ENCODE results near the gene LBR. TPM values are rescaled to one million over a fixed set of nuclear protein-coding genes. Genes with fewer than 3 reads are reported as not detected.

The LBR gene
- total RNA-seq, 2 donors from 2014 or later, result 49.8 to 72.3 TPM

GRCh38 chr1:225366552-225366951, 61.3 kb downstream of the LBR start:
- Mint-ChIP-seq H3K27me3 (ENCODE audit: insufficient read depth) (peaks cover 54% of the 10 kb centered on the region), H3K9me3 (no peaks in the 10 kb centered on the region), H3K36me3 (ENCODE audit: low read depth) (no peaks in the 10 kb centered on the region), H3K27ac (no peak overlapping the region), H3K4me1 (peaks cover 15% of the 10 kb centered on the region), H3K4me3 (no peak overlapping the region)
- TF ChIP-seq CTCF (conservative IDR thresholded peaks at IDR 0.05), result no peak
- WGBS, 2 experiments (ENCODE audit: insufficient coverage in 1 of 2, insufficient read length in 1 of 2), result 0% methylated on average over 1 of the region's 1 CpG
- Histone ChIP-seq H3K27ac (ENCODE audit: low read depth, low read length) (no peak overlapping the region), H3K4me3 (ENCODE audit: low read length) (peak overlapping the region; percentile 7), H3K4me1 (ENCODE audit: control insufficient read depth, insufficient read depth, low read length) (peaks cover 9% of the 10 kb centered on the region), H3K36me3 (ENCODE audit: control insufficient read depth, insufficient read depth, low read length) (no peaks in the 10 kb centered on the region), H3K9me3 (ENCODE audit: control insufficient read depth, low read length) (no peaks in the 10 kb centered on the region), H3K9ac (ENCODE audit: extremely low read depth, low read length, poor library complexity, severe bottlenecking) (no peak overlapping the region), H3K27me3 (ENCODE audit: control insufficient read depth, insufficient read depth, low read length, poor library complexity, severe bottlenecking) (peaks cover 39% of the 10 kb centered on the region)
- DNase-seq, result no peak

GRCh38 chr1:225366018-225366417, 61.8 kb downstream of the LBR start:
- Histone ChIP-seq H3K27me3 (ENCODE audit: control insufficient read depth, insufficient read depth, low read length, poor library complexity, severe bottlenecking) (peaks cover 39% of the 10 kb centered on the region), H3K9ac (ENCODE audit: extremely low read depth, low read length, poor library complexity, severe bottlenecking) (no peak overlapping the region), H3K4me1 (ENCODE audit: control insufficient read depth, insufficient read depth, low read length) (peaks cover 9% of the 10 kb centered on the region), H3K36me3 (ENCODE audit: control insufficient read depth, insufficient read depth, low read length) (no peaks in the 10 kb centered on the region), H3K4me3 (ENCODE audit: low read length) (peak overlapping the region; percentile 7), H3K27ac (ENCODE audit: low read depth, low read length) (no peak overlapping the region), H3K9me3 (ENCODE audit: control insufficient read depth, low read length) (no peaks in the 10 kb centered on the region)
- Mint-ChIP-seq H3K9me3 (no peaks in the 10 kb centered on the region), H3K36me3 (ENCODE audit: low read depth) (no peaks in the 10 kb centered on the region), H3K4me3 (no peak overlapping the region), H3K27me3 (ENCODE audit: insufficient read depth) (peaks cover 59% of the 10 kb centered on the region), H3K27ac (no peak overlapping the region), H3K4me1 (peaks cover 15% of the 10 kb centered on the region)
- no peak for DNase-seq
- TF ChIP-seq CTCF (conservative IDR thresholded peaks at IDR 0.05), result no peak

- peaks cover 67% of the 10 kb centered on the region for H3K27me3 Mint-ChIP-seq (ENCODE audit: insufficient read depth)
- WGBS, 2 experiments (ENCODE audit: insufficient coverage in 1 of 2, insufficient read length in 1 of 2), result 97 to 100% methylated on average over 1 to 5 of the region's 6 CpGs
Observed at GRCh38 chr1:225364439-225364838, 63.4 kb downstream of the LBR start.

More at GRCh38 chr1:225364439-225364838, 63.4 kb downstream of the LBR start:
- Histone ChIP-seq H3K4me1 (ENCODE audit: control insufficient read depth, insufficient read depth, low read length) (peaks cover 9% of the 10 kb centered on the region), H3K4me3 (ENCODE audit: low read length) (no peak overlapping the region), H3K36me3 (ENCODE audit: control insufficient read depth, insufficient read depth, low read length) (no peaks in the 10 kb centered on the region), H3K9me3 (ENCODE audit: control insufficient read depth, low read length) (no peaks in the 10 kb centered on the region), H3K27ac (ENCODE audit: low read depth, low read length) (no peak overlapping the region), H3K27me3 (ENCODE audit: control insufficient read depth, insufficient read depth, low read length, poor library complexity, severe bottlenecking) (peaks cover 39% of the 10 kb centered on the region), H3K9ac (ENCODE audit: extremely low read depth, low read length, poor library complexity, severe bottlenecking) (no peak overlapping the region)
- DNase-seq, result no peak
- no peak for TF ChIP-seq CTCF (conservative IDR thresholded peaks at IDR 0.05)
- no peak overlapping the region for H3K4me3 Mint-ChIP-seq
- peaks cover 15% of the 10 kb centered on the region for H3K4me1 Mint-ChIP-seq
- no peaks in the 10 kb centered on the region for H3K9me3 Mint-ChIP-seq
- H3K36me3 Mint-ChIP-seq (ENCODE audit: low read depth), result no peaks in the 10 kb centered on the region
- H3K27ac Mint-ChIP-seq, result no peak overlapping the region

Data from endodermal cell (in vitro differentiated cells).